Kidney (tissue), 14 donors: ENCODE results near the gene CEP85L. TPM values are rescaled to one million over a fixed set of nuclear protein-coding genes. Genes with fewer than 3 reads are reported as not detected.

Experiments used
- DNase-seq, 5 donors: peaks; one replicate each; pipeline ENCODE4 v3.0.0-alpha.2; 2013 to 2020
- FAIRE-seq: peaks from 2 replicates; lab custom pipeline; 2012; peaks lifted over from hg19 to GRCh38; lab: Jason Lieb, UNC
- H3K27ac ChIP-seq, 2 donors: one replicate each; pipeline ENCODE4 v1.7.0; 2013; ENCODE audit warnings: low read depth in 2 of 2, low read length in 2 of 2, inconsistent platforms in 1 of 2
- H3K27me3 ChIP-seq: one replicate; pipeline ENCODE4 v1.7.1; 2013; ENCODE audit warnings: low read length, inconsistent platforms; ENCODE audit not compliant: control insufficient read depth, insufficient read depth
- H3K36me3 ChIP-seq, 3 donors: one replicate each; pipeline versions ENCODE4 v1.7.0 to v1.7.1; 2013; ENCODE audit warnings: low read length in 3 of 3, control low read depth in 1 of 3, inconsistent platforms in 1 of 3; ENCODE audit not compliant: insufficient read depth in 3 of 3, control insufficient read depth in 2 of 3
- H3K4me1 ChIP-seq, 3 donors: one replicate each; pipeline versions ENCODE4 v1.7.0 to v1.7.1; 2013; ENCODE audit warnings: low read length in 3 of 3, inconsistent platforms in 1 of 3, low read depth in 1 of 3; ENCODE audit not compliant: control insufficient read depth in 2 of 3, insufficient read depth in 2 of 3
- H3K4me3 ChIP-seq, 3 donors: one replicate each; pipeline versions ENCODE4 v1.7.0 to v1.8.1; 2013; ENCODE audit warnings: low read length in 3 of 3, control low read depth in 1 of 3, inconsistent platforms in 1 of 3
- H3K9ac ChIP-seq, 3 donors: one replicate each; pipeline versions ENCODE4 v1.7.0 to v1.7.1; 2013; ENCODE audit warnings: low read length in 3 of 3, control low read depth in 1 of 3, inconsistent platforms in 1 of 3
- H3K9me3 ChIP-seq, 3 donors: one replicate each; pipeline versions ENCODE4 v1.7.0 to v1.7.1; 2013; ENCODE audit warnings: low read length in 3 of 3, control low read depth in 1 of 3, inconsistent platforms in 1 of 3; ENCODE audit not compliant: control insufficient read depth in 2 of 3, insufficient read depth in 1 of 3
- intact Hi-C: fragments of 100-400 bp; cut with DNase I; formaldehyde crosslinking; loops from one replicate; pipeline ENCODE4 v1.11.1; 2022
- polyA plus RNA-seq: library from polyadenylated mRNA; stranded (reverse); fragments of 350-450 nt; fragmentation: Illumina TruSeq; extraction: RNeasy Lipid Tissue Mini Kit (QIAGEN cat#74804); gene quantifications from one replicate; pipeline ENCODE4 v1.2.3, GENCODE V29; 2014; ENCODE audit warnings: low read depth, low replicate concordance; ENCODE audit not compliant: insufficient read depth
- total RNA-seq: library from RNA; stranded (reverse); fragmentation: NEBNext Ultra II Directional; extraction: Animal tissue kit (Norgen Biotek cat#: 25700); gene quantifications from one replicate; pipeline ENCODE4 v1.2.1, GENCODE V29; 2021
- TF ChIP-seq, protein P1 (sequence below): IDR thresholded peaks from 3 replicates; pipeline ENCODE4 v1.5.1; 2012; ENCODE audit warnings: mild to moderate bottlenecking, moderate library complexity, borderline replicate concordance; ENCODE audit not compliant: insufficient read depth; ENCODE audit errors: extremely low read depth
- donor health status: control.
- donor health status: control.
- donor health status: control.
- donor health status: control.
- donor health status: control.
- donor health status: DM: yes; HTN: yes; CAD: no.
- donor health status: Normal renal cell carcinoma (clear cell type).

Gene CEP85L
- total and polyA plus RNA-seq, 2 donors from 2014 or later = 0.84 to 12.9 TPM

DNA sequence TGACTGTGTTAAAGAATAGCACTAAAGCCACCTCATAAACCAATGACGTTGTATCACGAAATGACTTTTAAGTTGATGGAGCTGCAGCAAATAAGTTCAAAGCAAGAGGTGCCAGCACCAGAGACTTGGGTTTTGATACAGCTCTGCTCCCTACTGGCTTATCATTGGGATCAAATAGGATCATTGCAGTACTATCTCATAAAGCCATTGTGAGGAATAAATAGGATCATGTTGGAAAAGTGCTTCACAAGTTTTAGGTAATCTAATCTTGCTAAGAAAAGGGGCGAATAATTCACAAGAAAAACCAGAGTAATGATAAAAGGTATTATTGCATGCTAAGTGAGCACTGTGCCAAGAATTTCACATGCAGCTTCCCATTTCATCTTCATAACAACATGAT, 10.4 kb upstream of the CEP85L start:
- intact Hi-C loops = no loop called here
- H3K36me3 ChIP-seq = no peaks in the 10 kb centered on the region
- H3K27me3 ChIP-seq = no peaks in the 10 kb centered on the region
- TF ChIP-seq, protein P1, sequence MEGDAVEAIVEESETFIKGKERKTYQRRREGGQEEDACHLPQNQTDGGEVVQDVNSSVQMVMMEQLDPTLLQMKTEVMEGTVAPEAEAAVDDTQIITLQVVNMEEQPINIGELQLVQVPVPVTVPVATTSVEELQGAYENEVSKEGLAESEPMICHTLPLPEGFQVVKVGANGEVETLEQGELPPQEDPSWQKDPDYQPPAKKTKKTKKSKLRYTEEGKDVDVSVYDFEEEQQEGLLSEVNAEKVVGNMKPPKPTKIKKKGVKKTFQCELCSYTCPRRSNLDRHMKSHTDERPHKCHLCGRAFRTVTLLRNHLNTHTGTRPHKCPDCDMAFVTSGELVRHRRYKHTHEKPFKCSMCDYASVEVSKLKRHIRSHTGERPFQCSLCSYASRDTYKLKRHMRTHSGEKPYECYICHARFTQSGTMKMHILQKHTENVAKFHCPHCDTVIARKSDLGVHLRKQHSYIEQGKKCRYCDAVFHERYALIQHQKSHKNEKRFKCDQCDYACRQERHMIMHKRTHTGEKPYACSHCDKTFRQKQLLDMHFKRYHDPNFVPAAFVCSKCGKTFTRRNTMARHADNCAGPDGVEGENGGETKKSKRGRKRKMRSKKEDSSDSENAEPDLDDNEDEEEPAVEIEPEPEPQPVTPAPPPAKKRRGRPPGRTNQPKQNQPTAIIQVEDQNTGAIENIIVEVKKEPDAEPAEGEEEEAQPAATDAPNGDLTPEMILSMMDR = no peak
- FAIRE-seq (no peak), DNase-seq (no peak)
- no peak overlapping the region for H3K4me3 ChIP-seq
- H3K27ac ChIP-seq = no peak overlapping the region
- H3K4me1 ChIP-seq = no peaks in the 10 kb centered on the region
- no peaks in the 10 kb centered on the region for H3K9me3 ChIP-seq
- H3K9ac ChIP-seq = no peak overlapping the region

DNA sequence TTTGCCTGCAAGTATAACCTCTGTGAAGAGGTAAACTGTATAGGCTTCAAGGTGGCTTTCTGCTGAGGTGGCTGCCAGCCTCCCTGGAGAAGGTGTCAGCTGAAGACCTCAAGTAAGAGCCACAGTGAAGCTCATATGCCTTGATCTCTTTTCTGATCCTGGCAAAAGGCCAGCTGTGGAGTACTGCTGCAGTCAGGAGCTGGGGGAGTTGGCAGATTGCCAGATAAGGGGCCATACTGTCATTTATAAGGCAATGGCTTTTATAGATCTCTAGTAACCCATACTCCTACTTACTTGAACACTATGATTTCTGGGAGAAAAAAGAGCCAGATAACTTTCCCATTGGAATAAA, 8.8 kb upstream of the CEP85L start:
- Histone ChIP-seq H3K9me3 (no peaks in the 10 kb centered on the region), H3K27ac (no peak overlapping the region), H3K4me1 (no peaks in the 10 kb centered on the region), H3K9ac (no peak overlapping the region), H3K36me3 (no peaks in the 10 kb centered on the region), H3K4me3 (no peak overlapping the region), H3K27me3 (no peaks in the 10 kb centered on the region)
- peak in 4 of 5 donors; percentile 15 to 66 (median 40) for DNase-seq
- FAIRE-seq = no peak
- TF ChIP-seq, protein P1 = no peak
- intact Hi-C loops = no loop called here

DNA sequence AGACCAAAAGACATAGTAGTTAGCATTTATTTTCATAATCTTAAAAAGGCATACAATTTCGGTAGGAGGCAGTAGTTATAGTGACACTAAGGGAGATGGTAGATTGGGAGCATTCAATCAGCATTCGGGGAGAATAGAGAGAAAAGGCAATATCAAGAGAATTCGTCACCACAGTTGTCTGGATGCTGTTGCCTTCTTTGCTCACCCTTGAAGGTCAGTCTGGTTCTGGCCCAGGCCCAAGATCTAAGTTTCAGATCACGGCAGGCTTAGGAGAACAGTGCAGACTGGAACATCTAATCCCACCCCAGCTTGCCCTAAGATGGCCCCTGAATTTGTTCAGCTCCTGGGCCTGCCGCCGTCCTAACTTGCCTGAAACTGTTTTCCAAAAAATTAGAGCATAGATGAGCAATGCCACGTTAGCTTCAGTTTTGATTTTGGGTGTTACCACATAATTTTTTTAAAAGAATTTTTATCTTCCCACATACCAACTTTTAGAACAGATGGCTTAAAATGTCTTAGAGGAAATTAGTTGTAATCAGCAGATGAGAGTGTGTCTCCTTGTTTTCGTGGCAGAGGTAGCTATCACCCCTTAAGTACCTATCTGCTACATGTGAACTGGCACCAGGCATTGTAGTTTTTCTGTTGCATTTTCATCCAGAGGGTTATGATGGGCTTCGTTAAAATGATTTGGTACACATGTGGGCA, 8.3 kb upstream of the CEP85L start:
- H3K27ac ChIP-seq = no peak overlapping the region
- intact Hi-C loops = no loop called here
- no peak for DNase-seq
- H3K4me1 ChIP-seq = no peaks in the 10 kb centered on the region
- no peak overlapping the region for H3K4me3 ChIP-seq
- H3K36me3 ChIP-seq = no peaks in the 10 kb centered on the region
- H3K9me3 ChIP-seq = no peaks in the 10 kb centered on the region
- TF ChIP-seq, protein P1 = no peak
- no peak for FAIRE-seq
- H3K27me3 ChIP-seq = no peaks in the 10 kb centered on the region
- H3K9ac ChIP-seq = no peak overlapping the region
